Gastrocnemius medialis (tissue), 4 donors: ENCODE measurements around the gene NUBP1.

Experiments used
- POLR2A ChIP-seq, 2 donors: fragments of 450-650 bp; IDR thresholded peaks; one replicate each; pipeline ENCODE4 v1.6.1; 2017; ENCODE audit warnings: antibody characterized with exemption in 2 of 2, mild to moderate bottlenecking in 2 of 2, moderate library complexity in 2 of 2
- TF ChIP-seq, protein P1 (sequence below), 5 experiments: fragments of 450-650 bp in 3 of 5; fragments of 200-600 bp in 2 of 5; sonication (generic) in 2 of 5; IDR thresholded peaks in 4 of 5; conservative IDR thresholded peaks in 1 of 5; 1 replicate in 4 of 5; 2 replicates in 1 of 5; pipeline ENCODE4 v1.5.1; 2016 to 2019; ENCODE audit warnings: antibody characterized with exemption in 5 of 5, mild to moderate bottlenecking in 3 of 5, moderate library complexity in 3 of 5

DNA sequence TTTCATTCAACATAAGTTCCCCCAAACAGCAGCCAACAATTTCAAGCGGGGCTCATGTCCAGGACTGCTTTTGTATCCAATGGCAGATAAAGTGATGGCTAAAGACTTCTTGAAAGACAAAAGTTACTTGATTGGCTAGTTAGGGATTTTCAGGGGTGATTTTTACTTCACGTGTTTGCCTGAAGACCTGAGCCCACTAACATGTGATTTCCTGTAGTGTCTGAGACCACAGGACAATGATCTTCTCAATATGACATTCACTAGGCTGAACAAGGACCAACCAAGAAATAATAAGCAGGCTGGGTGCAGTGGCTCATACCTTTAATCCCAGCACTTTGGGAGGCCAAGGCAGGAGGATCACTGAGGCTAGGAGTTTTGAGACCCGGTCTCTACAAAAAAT lies 64.6 kb downstream of the NUBP1 start:
- TF ChIP-seq, protein P1, sequence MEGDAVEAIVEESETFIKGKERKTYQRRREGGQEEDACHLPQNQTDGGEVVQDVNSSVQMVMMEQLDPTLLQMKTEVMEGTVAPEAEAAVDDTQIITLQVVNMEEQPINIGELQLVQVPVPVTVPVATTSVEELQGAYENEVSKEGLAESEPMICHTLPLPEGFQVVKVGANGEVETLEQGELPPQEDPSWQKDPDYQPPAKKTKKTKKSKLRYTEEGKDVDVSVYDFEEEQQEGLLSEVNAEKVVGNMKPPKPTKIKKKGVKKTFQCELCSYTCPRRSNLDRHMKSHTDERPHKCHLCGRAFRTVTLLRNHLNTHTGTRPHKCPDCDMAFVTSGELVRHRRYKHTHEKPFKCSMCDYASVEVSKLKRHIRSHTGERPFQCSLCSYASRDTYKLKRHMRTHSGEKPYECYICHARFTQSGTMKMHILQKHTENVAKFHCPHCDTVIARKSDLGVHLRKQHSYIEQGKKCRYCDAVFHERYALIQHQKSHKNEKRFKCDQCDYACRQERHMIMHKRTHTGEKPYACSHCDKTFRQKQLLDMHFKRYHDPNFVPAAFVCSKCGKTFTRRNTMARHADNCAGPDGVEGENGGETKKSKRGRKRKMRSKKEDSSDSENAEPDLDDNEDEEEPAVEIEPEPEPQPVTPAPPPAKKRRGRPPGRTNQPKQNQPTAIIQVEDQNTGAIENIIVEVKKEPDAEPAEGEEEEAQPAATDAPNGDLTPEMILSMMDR (IDR thresholded peaks at IDR 0.05 in 4 of 5, conservative IDR thresholded peaks at IDR 0.05 in 1 of 5), result no peak
- TF ChIP-seq POLR2A (IDR thresholded peaks at IDR 0.05), result no peak
